Measurements from ENCODE around the gene GUCA2A.

Gene GUCA2A

GRCh38 chr1:42145389-42145716, 19.2 kb downstream of the GUCA2A start:
- TF ChIP-seq CTCF (conservative IDR thresholded peaks at IDR 0.05): no peak
- TF ChIP-seq ZFX (IDR thresholded peaks at IDR 0.05): no peak
- no peak overlapping the region for H3K27ac ChIP-seq

GRCh38 chr1:42144711-42145388, 19.7 kb downstream of the GUCA2A start:
- TF ChIP-seq CTCF (conservative IDR thresholded peaks at IDR 0.05): no peak
- TF ChIP-seq ZFX (IDR thresholded peaks at IDR 0.05): no peak
- no peak overlapping the region for H3K27ac ChIP-seq

- H3K27ac ChIP-seq: no peak overlapping the region
- TF ChIP-seq CTCF (conservative IDR thresholded peaks at IDR 0.05) (no peak), ZFX (IDR thresholded peaks at IDR 0.05) (no peak)
These were observed 20.4 kb downstream of the GUCA2A start for GRCh38 chr1:42143896-42144710.

GRCh38 chr1:42142894-42143675, 21.5 kb downstream of the GUCA2A start:
- no peak overlapping the region for H3K27ac ChIP-seq
- TF ChIP-seq ZFX (IDR thresholded peaks at IDR 0.05) (no peak), CTCF (conservative IDR thresholded peaks at IDR 0.05) (no peak)

GRCh38 chr1:42141978-42142377, 22.6 kb downstream of the GUCA2A start:
- no peak overlapping the region for H3K27ac ChIP-seq
- no peak for TF ChIP-seq ZFX (IDR thresholded peaks at IDR 0.05)
- no peak for TF ChIP-seq CTCF (conservative IDR thresholded peaks at IDR 0.05)

- H3K27ac ChIP-seq: no peak overlapping the region
- no peak for TF ChIP-seq CTCF (conservative IDR thresholded peaks at IDR 0.05)
- no peak for TF ChIP-seq ZFX (IDR thresholded peaks at IDR 0.05)
These were observed 24.4 kb downstream of the GUCA2A start for GRCh38 chr1:42140191-42140590.

- no peak overlapping the region for H3K27ac ChIP-seq
- TF ChIP-seq ZFX (IDR thresholded peaks at IDR 0.05) (no peak), CTCF (conservative IDR thresholded peaks at IDR 0.05) (no peak)
These were observed 25.1 kb downstream of the GUCA2A start for GRCh38 chr1:42139444-42139843.
